GM12865 (cell line): ENCODE results near the gene AMDHD1.

ENCODE experiments used
- DNase-seq: peaks from one replicate; pipeline ENCODE4 v3.0.0; 2010; ENCODE audit warnings: low read depth
- H3K4me3 ChIP-seq: 2 replicates; pipeline ENCODE4 v1.5.1; 2011; ENCODE audit warnings: mild to moderate bottlenecking, low read depth, low read length, control low read depth
- CTCF ChIP-seq: IDR thresholded peaks from 2 replicates; pipeline ENCODE4 v1.5.1; 2011; ENCODE audit warnings: low read length, control low read depth, low read depth, inconsistent platforms; ENCODE audit not compliant: insufficient read depth; ENCODE audit errors: missing control alignments

Gene AMDHD1

DNA sequence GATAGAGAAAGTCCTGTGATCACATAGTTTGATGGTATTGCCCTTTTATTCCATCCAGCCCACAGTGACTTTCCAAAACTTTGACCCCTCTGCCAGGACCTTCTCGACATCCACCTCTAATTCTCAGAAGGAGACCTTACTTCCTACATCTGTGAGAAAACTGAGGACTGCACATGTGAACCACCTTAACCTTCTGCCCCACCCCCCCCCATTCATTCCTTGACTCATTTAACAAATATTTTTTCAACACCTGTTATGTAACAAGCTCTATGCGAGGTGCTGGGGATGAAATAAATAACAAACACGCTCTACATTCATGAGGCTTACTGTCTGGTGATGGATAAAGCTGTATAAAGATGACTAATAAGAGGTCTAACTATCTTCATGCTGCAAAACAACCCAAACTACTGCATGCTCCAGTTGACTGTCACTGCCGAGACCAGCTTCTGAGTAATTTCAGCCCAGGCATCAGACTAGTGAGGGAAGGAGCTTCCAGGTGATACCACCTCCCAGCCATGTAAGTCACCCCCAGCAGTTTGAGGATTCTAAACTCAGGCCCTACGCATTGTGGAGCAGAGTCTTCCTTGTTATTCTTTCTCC is 54.9 kb downstream of the AMDHD1 start:
- H3K4me3 ChIP-seq: no peak overlapping the region
- DNase-seq: no peak
- TF ChIP-seq CTCF: no peak

GRCh38 chr12:95998611-95999286 is 55.6 kb downstream of the AMDHD1 start:
- peak; percentile 81 for DNase-seq
- no peak overlapping the region for H3K4me3 ChIP-seq
- TF ChIP-seq CTCF: peak; percentile 65

GRCh38 chr12:95999484-95999883 is 56.4 kb downstream of the AMDHD1 start:
- no peak overlapping the region for H3K4me3 ChIP-seq
- DNase-seq: no peak
- TF ChIP-seq CTCF: no peak

DNA sequence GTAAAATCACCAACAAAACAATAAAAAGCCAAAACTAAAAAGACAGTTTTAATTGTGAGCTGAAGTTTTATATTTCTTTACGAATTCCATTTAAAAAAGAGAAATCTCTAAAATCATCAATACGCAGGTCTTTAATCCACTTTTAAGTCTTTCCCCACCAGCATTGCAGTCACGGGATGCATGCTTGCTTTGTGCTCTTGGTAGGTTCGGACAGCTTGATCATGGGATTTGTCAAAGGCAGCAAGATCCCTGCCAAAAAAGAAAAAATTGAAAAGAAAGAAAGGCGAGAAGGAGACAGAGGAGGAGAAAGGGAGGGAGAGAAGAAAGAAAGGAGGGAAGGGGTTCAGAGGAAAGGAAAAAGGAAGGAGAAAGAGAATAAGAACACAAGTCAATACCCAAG is 57.7 kb downstream of the AMDHD1 start:
- no peak for DNase-seq
- no peak for TF ChIP-seq CTCF
- no peak overlapping the region for H3K4me3 ChIP-seq

DNA sequence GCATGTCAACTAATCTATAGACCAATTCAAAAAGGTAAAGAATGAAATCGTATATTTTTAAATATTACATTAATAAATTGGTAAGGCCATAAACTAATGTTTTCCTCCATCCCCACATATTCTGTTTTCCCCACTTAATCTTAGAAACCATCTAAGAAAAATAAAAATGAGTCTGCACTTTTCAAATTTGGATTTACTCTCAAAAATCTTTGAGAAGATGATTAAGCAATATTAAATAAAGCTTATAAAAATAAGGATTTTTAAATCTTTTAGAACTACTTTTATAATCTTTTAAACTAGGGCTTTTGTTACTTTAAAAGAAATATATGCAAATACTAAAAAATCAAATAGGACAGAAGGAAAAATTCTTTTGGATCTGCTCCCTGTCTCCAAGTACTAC is 63.6 kb downstream of the AMDHD1 start:
- no peak for DNase-seq
- H3K4me3 ChIP-seq: no peak overlapping the region
- TF ChIP-seq CTCF: no peak

DNA sequence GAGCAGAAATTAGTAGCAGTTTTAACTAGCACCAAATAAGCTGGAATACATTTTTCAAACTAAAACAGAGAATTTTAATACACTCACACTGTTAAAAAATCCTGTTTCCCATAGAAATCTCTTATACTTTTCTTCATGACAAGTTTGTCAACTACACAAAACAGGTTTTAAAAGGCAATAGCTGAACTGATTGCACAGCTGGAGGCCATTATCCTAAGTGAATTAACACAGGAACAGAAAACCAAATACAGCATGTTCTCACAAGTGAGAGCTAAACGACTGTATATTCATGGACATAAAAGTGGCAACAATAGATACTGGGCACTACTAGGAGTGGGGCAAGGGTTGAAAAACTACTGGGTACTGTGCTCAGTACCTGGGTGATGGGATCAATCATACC is 64.6 kb downstream of the AMDHD1 start:
- DNase-seq: no peak
- TF ChIP-seq CTCF: no peak
- no peak overlapping the region for H3K4me3 ChIP-seq

DNA sequence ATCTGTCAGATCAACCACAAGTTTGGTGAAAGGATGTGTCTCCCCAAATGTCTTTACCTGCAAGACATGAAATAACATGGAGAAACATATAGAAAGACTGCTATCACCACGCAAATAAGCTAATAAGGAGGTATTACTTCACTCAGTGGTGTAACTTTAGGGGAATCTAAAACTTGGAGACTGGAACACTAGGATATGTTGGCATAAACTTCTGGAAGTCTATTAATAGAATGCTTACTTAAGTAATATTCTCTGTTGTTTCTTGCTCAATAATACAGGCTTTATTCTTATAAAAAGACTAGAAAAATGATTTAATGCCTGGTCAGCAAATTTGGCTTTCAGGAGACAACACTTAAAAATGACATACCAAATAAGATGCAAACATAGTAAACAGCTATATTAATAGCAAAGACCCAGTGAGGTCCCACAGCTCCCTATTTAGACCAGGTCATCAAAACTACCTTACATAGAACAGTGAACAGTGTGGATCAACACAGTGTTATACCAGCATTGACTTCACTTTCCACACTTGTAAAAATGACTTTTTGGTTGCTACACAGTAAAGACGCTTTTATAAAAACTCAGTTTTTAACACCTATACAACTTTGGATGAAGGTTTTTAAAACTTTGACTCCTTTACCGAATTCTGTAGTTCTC is 71.9 kb downstream of the AMDHD1 start:
- no peak for TF ChIP-seq CTCF
- DNase-seq: no peak
- H3K4me3 ChIP-seq: no peak overlapping the region
